RWPE2 (cell line): ENCODE data around the gene HLA-A.

Source experiments
- ATAC-seq: fragments of 200-7000 bp; cut with Tn5 transposase; 3 replicates; pipeline ENCODE4 v1.9.1; 2021; ENCODE audit warnings: low read depth
- DNase-seq: peaks from one replicate; pipeline ENCODE4 v3.0.0-alpha.2; 2020; ENCODE audit warnings: low spot score
- H3K27ac ChIP-seq: fragments of 450-650 bp; 2 replicates; pipeline ENCODE4 v1.5.1; 2017; ENCODE audit warnings: mild to moderate bottlenecking; ENCODE audit not compliant: poor library complexity, severe bottlenecking
- H3K27me3 ChIP-seq: fragments of 250-450 bp; sonication (Bioruptor Pico); 2 replicates; pipeline ENCODE4 v1.5.1; 2021; ENCODE audit warnings: mild to moderate bottlenecking, moderate library complexity; ENCODE audit not compliant: insufficient read depth, poor library complexity, severe bottlenecking
- H3K36me3 ChIP-seq: fragments of 250-450 bp; sonication (Bioruptor Pico); 2 replicates; pipeline ENCODE4 v1.5.1; 2020; ENCODE audit warnings: low read depth, mild to moderate bottlenecking, moderate library complexity
- H3K4me1 ChIP-seq: fragments of 250-450 bp; sonication (Bioruptor Pico); 2 replicates; pipeline ENCODE4 v1.5.1; 2021; ENCODE audit warnings: mild to moderate bottlenecking, moderate library complexity; ENCODE audit not compliant: insufficient read depth, poor library complexity, severe bottlenecking
- H3K4me3 ChIP-seq: fragments of 250-450 bp; sonication (Bioruptor Pico); 2 replicates; pipeline ENCODE4 v1.5.1; 2021; ENCODE audit warnings: mild to moderate bottlenecking, moderate library complexity; ENCODE audit not compliant: severe bottlenecking
- H3K9me3 ChIP-seq: fragments of 250-450 bp; sonication (Bioruptor Pico); 2 replicates; pipeline ENCODE4 v1.5.1; 2021; ENCODE audit warnings: mild to moderate bottlenecking, moderate library complexity; ENCODE audit not compliant: severe bottlenecking
- TF ChIP-seq, protein P1 (sequence below): fragments of 450-650 bp; IDR thresholded peaks from one replicate; pipeline ENCODE4 v1.5.1; 2017; ENCODE audit warnings: mild to moderate bottlenecking, moderate library complexity; ENCODE audit not compliant: poor library complexity, severe bottlenecking

HLA-A gene

DNA sequence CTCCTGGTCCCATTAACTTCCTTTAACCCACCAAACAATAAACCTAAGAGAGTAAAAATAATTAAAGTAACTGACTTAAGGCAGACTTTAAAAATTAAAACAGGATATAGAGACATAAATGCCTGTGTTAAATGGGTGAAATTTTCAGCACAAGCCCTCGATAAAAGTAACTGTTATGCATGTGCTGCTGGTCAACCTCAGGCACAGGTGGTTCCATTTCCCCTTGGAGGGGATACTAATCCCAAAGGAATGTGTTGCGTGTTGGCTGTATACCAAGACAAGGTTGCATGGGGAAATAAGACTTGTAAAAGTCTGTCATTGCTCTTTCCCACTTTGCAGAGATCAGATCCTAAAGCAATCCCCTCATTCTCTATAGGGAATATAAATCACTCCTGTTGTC is 25.8 kb downstream of the HLA-A start:
- ATAC-seq (peak; percentile 65), DNase-seq (no peak)
- peaks cover 48% of the 10 kb centered on the region for H3K4me1 ChIP-seq
- peak overlapping the region; percentile 94 for H3K27ac ChIP-seq
- H3K9me3 ChIP-seq = no peaks in the 10 kb centered on the region
- H3K36me3 ChIP-seq = no peaks in the 10 kb centered on the region
- no peak overlapping the region for H3K4me3 ChIP-seq
- H3K27me3 ChIP-seq = no peaks in the 10 kb centered on the region
- TF ChIP-seq, protein P1, sequence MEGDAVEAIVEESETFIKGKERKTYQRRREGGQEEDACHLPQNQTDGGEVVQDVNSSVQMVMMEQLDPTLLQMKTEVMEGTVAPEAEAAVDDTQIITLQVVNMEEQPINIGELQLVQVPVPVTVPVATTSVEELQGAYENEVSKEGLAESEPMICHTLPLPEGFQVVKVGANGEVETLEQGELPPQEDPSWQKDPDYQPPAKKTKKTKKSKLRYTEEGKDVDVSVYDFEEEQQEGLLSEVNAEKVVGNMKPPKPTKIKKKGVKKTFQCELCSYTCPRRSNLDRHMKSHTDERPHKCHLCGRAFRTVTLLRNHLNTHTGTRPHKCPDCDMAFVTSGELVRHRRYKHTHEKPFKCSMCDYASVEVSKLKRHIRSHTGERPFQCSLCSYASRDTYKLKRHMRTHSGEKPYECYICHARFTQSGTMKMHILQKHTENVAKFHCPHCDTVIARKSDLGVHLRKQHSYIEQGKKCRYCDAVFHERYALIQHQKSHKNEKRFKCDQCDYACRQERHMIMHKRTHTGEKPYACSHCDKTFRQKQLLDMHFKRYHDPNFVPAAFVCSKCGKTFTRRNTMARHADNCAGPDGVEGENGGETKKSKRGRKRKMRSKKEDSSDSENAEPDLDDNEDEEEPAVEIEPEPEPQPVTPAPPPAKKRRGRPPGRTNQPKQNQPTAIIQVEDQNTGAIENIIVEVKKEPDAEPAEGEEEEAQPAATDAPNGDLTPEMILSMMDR = peak; percentile 29

DNA sequence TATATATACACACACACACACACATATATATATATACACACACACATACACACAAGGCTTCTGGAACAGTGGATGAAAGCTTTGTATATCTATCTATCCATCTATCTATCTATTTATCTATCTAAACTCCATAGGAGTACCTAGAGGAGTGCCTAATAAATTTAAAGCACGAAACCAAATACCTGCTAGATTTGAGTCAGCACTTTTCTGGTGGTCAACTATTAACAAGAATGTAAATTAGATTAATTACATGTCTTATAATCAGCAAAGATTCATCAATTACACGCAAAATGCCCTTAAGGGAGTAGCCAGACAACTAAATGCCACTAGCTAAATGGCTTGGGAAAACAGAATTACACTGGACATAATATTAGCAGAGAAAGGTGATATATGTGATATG is 26.6 kb downstream of the HLA-A start:
- Histone ChIP-seq H3K9me3 (no peaks in the 10 kb centered on the region), H3K27ac (no peak overlapping the region), H3K4me1 (peaks cover 48% of the 10 kb centered on the region), H3K27me3 (no peaks in the 10 kb centered on the region), H3K36me3 (no peaks in the 10 kb centered on the region), H3K4me3 (no peak overlapping the region)
- ATAC-seq = no peak
- TF ChIP-seq, protein P1 = no peak
- DNase-seq = no peak

DNA sequence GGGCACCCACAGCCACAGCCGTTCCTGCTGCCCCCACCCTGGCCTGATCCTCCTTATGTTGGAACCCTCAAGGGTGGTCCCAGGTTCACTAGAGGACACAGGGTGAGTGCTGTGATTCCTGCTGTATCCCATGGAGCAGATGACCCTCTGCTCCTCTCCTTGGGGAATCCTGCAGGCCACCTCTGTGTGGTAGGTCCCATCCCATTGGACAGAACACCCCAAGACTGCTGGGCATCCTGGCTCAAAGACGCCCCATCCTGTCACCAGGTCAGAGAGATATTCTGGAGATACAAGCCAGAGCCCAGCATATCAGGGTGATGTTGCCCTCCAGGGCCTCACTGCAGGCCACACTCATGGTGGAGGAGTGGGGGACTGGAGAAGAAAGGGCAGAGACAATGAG is 28.4 kb downstream of the HLA-A start:
- DNase-seq = no peak
- Histone ChIP-seq H3K4me3 (no peak overlapping the region), H3K27ac (no peak overlapping the region), H3K9me3 (no peaks in the 10 kb centered on the region), H3K36me3 (no peaks in the 10 kb centered on the region), H3K4me1 (peaks cover 33% of the 10 kb centered on the region), H3K27me3 (peaks cover 4% of the 10 kb centered on the region)
- TF ChIP-seq, protein P1 = no peak
- no peak for ATAC-seq

DNA sequence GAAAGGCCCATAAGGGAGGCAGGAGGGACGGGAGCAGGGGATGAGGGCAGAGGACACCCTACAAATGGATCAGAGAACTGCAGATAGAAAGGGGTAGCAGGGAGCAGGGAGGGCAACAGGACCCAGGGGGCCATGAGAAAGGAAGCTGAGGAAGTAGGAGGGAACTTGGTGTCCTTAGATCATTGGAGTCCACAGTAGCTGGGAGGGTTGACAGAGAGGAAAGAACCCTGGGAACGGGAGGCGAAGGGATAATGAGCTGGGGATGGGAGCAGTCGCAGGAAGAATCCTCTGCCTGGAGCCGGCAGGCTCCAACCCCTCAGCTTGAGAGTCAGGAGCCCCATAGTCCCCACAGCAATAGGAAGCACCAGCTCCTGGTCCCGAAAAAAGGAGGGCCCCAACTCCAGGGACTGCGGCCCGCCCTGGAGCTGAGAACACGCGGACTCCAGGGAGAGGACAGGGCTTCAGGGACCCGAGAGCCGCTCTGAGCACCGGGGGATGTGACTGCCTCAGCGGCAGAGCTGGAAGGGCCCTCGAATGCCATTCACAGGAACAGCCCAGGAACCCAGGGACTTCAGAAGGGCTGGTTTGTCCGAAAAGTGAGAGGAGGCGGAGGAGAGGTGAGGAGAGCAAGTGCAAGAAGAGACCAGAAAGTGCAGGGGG is 32.7 kb downstream of the HLA-A start:
- Histone ChIP-seq H3K4me3 (no peak overlapping the region), H3K27me3 (peaks cover 6% of the 10 kb centered on the region), H3K9me3 (no peaks in the 10 kb centered on the region), H3K4me1 (no peaks in the 10 kb centered on the region), H3K27ac (no peak overlapping the region), H3K36me3 (no peaks in the 10 kb centered on the region)
- DNase-seq (no peak), ATAC-seq (no peak)
- TF ChIP-seq, protein P1 = no peak

DNA sequence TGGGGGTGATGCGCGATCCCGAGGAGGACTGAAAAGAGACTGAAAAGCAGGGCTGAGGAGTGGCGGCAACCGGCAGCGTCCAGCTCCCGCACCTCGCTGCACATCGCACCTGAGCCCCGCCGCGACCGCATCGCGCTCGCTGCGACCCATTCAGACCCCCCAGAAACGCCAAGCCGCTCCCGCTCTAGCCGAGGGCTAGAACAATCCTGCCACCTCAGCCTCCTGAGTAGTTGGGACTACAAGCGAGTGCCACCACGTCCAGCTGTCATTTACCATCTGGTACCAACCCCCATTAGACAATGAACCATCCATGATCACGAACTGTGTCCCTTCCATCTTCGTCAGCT is 33.2 kb downstream of the HLA-A start:
- no peaks in the 10 kb centered on the region for H3K4me1 ChIP-seq
- no peaks in the 10 kb centered on the region for H3K36me3 ChIP-seq
- TF ChIP-seq, protein P1 = no peak
- DNase-seq (no peak), ATAC-seq (no peak)
- H3K9me3 ChIP-seq = no peaks in the 10 kb centered on the region
- H3K27ac ChIP-seq = no peak overlapping the region
- H3K4me3 ChIP-seq = no peak overlapping the region
- peaks cover 6% of the 10 kb centered on the region for H3K27me3 ChIP-seq
